SKM-1 treated with dmso at 0.1 percent for 144 hours (cell line): ENCODE measurements around the gene RELT.
"Not testable (repeated sequence)": the region's sequence is repeated elsewhere in the genome, so short reads cannot be mapped to it uniquely, and the experiment has no call there.

Experiments used
- DNase-seq: peaks from one replicate; lab custom pipeline; 2025; ENCODE audit not compliant: unreplicated experiment; lab: John Stamatoyannopoulos, UW

Gene RELT

DNA sequence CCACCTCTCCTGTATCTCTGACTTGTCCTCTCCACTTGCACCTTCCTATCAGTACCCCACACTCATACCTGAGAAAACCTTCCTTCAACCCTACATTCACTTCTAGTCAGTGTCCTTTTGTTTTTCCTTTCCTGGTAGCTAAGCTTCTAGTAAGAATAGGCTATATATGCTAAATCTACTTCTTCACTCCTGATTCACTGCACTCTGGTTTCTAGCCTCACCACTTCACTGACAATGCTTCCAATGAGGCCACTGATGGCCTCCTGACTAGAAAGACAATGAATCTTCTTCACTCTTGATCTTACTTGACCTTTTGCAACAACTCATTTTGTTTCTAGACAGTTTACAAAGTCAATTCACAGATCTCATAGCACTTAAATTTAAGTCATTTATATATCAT, 52.0 kb downstream of the RELT start:
- DNase-seq, result no peak

DNA sequence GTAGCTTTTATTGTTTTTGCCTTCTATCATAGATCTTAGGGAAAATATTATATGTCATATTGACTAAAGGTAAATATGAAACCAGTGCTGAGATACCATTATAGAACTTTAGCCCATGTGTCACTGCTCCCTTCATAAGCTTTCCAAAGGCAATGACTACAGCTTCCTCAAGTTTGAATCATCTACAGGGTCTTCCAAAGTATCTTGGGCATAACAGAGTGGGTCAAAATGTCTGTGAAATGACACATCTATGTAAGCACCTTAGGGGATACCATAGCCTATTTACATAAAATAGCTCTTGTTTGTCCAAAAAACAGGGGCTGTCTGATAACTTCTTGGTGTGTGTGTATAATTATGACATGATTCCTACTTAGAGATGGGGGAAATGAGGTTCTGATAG, 52.5 kb downstream of the RELT start:
- no peak for DNase-seq

- DNase-seq, result no peak
Observed at GRCh38 chr11:73429121-73429750, 53.0 kb downstream of the RELT start.

DNA sequence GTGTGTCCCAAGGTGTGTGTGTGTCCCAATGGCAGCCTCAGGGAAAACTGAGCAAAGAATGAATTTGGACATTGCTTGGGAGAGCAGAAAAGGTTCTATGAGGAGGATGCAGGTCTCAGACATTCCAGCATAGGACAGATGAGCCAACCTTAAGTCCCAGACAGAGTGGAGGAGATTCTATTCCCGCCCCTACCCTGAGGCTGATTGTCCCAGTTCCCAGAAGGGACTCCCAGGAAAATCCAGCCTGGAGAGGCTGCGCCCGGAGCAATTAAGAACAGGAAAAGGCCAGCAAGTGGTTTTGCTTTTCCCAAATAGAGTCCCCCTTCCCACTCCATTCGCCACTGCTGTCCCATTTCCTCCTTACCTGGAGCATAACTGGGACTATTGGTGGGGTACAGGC, 54.1 kb downstream of the RELT start:
- no peak for DNase-seq

DNA sequence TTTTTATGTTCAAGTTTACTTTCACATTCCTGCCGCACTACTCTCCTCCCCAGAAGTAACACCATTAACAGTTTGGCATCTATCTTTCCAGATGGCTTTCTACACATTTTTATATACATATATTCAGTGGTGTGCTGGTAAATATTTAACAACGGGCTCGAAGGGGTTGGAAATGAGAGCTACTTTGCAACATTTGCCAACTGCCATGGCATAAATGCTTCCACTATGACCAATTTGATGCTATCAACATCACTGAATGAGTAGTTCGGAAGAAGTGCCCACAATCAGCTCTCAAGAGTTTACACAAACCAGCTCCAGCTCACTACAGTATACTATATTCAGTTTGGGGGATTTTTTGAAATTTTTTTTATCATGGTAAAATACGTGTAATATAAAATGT, 55.2 kb downstream of the RELT start:
- DNase-seq, result no peak

- not testable (repeated sequence) for DNase-seq
Observed at GRCh38 chr11:73436859-73437258, 60.7 kb downstream of the RELT start.

GRCh38 chr11:73439002-73439843, 63.0 kb downstream of the RELT start:
- no peak for DNase-seq

DNA sequence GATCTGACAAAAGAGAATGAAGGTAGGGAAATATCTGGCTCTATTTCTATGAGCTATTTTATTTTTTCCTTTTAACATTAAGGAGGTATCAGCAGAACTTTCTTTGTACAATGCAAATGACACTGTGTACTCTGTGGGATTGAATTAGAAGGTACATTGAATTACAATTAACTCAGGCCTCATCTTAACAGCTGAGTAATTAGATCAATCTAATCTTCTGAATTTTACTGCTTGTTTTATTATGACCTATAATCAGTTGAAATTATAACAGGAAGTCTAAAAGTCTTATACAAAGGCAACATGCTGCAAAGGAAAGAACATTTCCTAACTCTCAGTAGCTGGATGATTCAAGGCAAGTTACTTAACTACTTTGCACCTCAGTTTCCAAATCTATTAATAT, 69.8 kb downstream of the RELT start:
- DNase-seq, result no peak

DNA sequence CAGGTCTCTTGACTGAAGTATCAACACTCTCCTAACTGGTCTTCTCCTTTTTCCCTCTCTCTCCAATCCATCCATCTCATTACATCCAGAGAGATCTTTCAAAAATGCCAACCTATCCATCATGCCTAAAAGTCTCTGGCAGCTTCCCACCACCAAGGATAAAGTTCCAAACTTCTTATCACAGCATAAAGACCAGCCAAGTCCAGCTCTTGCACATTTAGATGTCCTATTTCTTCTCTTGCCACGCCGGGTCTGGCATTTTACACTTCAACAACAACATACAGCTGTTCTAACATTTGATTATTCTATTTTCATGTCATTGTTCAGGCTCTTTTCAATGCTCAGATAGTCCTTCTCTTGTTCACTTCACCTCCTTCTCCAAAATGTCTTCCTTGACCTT, 70.6 kb downstream of the RELT start:
- no peak for DNase-seq
